ENCODE results near the gene IL13.

DNA sequence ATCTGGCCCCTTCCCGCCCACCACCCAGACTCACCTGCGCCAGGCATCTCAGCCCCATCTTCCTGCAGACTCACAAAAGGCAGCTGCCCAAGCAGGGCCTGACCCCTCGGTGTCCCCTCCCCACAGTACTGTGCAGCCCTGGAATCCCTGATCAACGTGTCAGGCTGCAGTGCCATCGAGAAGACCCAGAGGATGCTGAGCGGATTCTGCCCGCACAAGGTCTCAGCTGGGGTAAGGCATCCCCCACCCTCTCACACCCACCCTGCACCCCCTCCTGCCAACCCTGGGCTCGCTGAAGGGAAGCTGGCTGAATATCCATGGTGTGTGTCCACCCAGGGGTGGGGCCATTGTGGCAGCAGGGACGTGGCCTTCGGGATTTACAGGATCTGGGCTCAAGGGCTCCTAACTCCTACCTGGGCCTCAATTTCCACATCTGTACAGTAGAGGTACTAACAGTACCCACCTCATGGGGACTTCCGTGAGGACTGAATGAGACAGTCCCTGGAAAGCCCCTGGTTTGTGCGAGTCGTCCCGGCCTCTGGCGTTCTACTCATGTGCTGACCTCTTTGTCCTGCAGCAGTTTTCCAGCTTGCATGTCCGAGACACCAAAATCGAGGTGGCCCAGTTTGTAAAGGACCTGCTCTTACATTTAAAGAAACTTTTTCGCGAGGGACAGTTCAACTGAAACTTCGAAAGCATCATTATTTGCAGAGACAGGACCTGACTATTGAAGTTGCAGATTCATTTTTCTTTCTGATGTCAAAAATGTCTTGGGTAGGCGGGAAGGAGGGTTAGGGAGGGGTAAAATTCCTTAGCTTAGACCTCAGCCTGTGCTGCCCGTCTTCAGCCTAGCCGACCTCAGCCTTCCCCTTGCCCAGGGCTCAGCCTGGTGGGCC, 1.9 kb downstream of the IL13 start:
- TF ChIP-seq, protein P1, sequence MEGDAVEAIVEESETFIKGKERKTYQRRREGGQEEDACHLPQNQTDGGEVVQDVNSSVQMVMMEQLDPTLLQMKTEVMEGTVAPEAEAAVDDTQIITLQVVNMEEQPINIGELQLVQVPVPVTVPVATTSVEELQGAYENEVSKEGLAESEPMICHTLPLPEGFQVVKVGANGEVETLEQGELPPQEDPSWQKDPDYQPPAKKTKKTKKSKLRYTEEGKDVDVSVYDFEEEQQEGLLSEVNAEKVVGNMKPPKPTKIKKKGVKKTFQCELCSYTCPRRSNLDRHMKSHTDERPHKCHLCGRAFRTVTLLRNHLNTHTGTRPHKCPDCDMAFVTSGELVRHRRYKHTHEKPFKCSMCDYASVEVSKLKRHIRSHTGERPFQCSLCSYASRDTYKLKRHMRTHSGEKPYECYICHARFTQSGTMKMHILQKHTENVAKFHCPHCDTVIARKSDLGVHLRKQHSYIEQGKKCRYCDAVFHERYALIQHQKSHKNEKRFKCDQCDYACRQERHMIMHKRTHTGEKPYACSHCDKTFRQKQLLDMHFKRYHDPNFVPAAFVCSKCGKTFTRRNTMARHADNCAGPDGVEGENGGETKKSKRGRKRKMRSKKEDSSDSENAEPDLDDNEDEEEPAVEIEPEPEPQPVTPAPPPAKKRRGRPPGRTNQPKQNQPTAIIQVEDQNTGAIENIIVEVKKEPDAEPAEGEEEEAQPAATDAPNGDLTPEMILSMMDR (IDR thresholded peaks at IDR 0.05), result no peak
- TF ChIP-seq POLR2A (IDR thresholded peaks at IDR 0.05), result no peak

All from lower leg skin (tissue), 3 donors.